NT2/D1 (cell line): ENCODE results near the gene GSTO2.
A peak's percentile ranks its signal among the peaks of the same experiment; 100 is the strongest.

Experiments
- DNase-seq: peaks from one replicate; pipeline ENCODE4 v3.0.0-alpha.2; 2011; ENCODE audit warnings: low read depth, low spot score
- H3K27me3 ChIP-seq: 2 replicates; pipeline ENCODE4 v1.6.0; 2011; ENCODE audit warnings: mild to moderate bottlenecking; ENCODE audit not compliant: insufficient read length, insufficient read depth
- H3K36me3 ChIP-seq: 2 replicates; pipeline ENCODE4 v1.6.1; 2011; ENCODE audit warnings: mild to moderate bottlenecking, low read length, mixed read lengths; ENCODE audit not compliant: insufficient read depth, insufficient read length
- H3K4me1 ChIP-seq: 2 replicates; pipeline ENCODE4 v1.5.1; 2011; ENCODE audit not compliant: insufficient read depth, insufficient read length
- H3K4me3 ChIP-seq: 2 replicates; pipeline ENCODE4 v1.5.1; 2011; ENCODE audit warnings: low read depth; ENCODE audit not compliant: insufficient read length
- H3K9ac ChIP-seq: 2 replicates; pipeline ENCODE4 v1.6.0; 2011; ENCODE audit warnings: low read depth; ENCODE audit not compliant: insufficient read length
- H3K9me3 ChIP-seq: 2 replicates; pipeline ENCODE4 v1.5.1; 2011; ENCODE audit warnings: mild to moderate bottlenecking, low read length; ENCODE audit not compliant: insufficient read depth
- SUZ12 ChIP-seq: IDR thresholded peaks from 2 replicates; pipeline ENCODE4 v1.6.1; 2011; ENCODE audit not compliant: insufficient read length, insufficient read depth; ENCODE audit errors: extremely low read depth
- YY1 ChIP-seq: IDR thresholded peaks from 2 replicates; pipeline ENCODE4 v1.6.1; 2011; ENCODE audit not compliant: insufficient read length, insufficient read depth
- ZNF274 ChIP-seq: IDR thresholded peaks from 2 replicates; pipeline ENCODE4 v1.6.1; 2011; ENCODE audit warnings: mild to moderate bottlenecking, low read depth, low read length

Gene GSTO2

DNA sequence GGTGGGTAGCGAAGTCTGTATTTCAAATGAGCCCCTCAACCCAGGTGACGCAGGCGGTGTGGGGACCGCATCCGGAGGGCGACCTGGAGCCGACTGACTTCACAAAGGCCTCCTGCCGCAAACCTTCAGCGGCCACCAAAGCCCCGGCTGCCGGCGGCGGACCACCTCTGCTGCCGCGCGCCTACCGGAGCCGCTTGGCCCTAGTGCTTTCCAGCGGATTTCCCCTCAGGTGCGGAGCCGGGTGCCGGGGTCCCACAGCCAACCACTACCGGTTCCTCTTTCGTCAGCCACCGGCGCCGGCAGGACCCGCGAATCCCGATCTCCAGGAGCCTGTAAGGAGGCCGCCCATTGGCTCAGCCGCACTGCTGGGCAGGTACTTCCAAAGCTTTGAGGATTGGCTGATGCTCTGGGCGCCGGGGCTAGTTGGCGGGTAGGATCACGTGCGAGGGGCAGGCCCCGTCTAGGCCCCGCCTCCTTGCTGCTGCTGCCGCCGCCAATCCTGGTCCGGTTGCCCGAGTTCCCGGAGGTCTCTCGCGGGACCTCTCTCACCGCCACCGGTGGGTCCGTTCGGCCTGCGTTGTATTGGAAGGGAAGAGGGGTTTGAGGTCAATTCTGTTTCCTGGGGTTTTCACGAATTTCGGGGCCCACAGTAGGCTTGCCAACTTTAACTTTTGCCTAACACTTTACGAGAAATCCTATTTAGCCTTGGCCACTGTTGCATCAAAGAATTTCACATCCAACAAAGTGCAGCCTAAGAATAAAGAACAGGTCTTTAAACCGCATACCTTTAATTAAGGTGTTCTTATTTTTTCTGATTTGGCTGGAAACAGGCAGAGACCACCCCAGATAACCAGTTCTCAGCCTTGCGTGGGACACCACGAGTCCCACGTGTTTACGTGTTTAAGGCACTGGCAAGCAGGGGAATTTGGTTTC lies at the start of gene GSTO2:
Gene GSTO2 (plus strand): TSS at position 472 of the 933 bp plus-strand sequence. CDS start 5,732 bp downstream, outside the sequence.
- DNase-seq: peak; percentile 94
- Histone ChIP-seq H3K9me3 (no peaks in the 10 kb centered on the region), H3K4me3 (peak within 1 kb of the TSS; percentile 75), H3K27me3 (no peaks in the 10 kb centered on the region), H3K36me3 (peaks cover 41% of the 10 kb centered on the region), H3K4me1 (no peaks in the 10 kb centered on the region), H3K9ac (peak within 1 kb of the TSS; percentile 87)
- no peak for TF ChIP-seq ZNF274
- no peak for TF ChIP-seq YY1
- TF ChIP-seq SUZ12: no peak

GRCh38 chr10:104220522-104220921 lies 48.5 kb upstream of the GSTO2 start:
- Histone ChIP-seq H3K9ac (no peak overlapping the region), H3K27me3 (no peaks in the 10 kb centered on the region), H3K9me3 (no peaks in the 10 kb centered on the region), H3K4me1 (no peaks in the 10 kb centered on the region), H3K36me3 (no peaks in the 10 kb centered on the region), H3K4me3 (no peak overlapping the region)
- TF ChIP-seq YY1 (no peak), SUZ12 (no peak), ZNF274 (no peak)
- DNase-seq: no peak

- DNase-seq: no peak
- no peak overlapping the region for H3K4me3 ChIP-seq
- no peak for TF ChIP-seq SUZ12
- no peak for TF ChIP-seq ZNF274
- no peak for TF ChIP-seq YY1
- H3K4me1 ChIP-seq: no peaks in the 10 kb centered on the region
- no peak overlapping the region for H3K9ac ChIP-seq
- H3K9me3 ChIP-seq: no peaks in the 10 kb centered on the region
- H3K27me3 ChIP-seq: no peaks in the 10 kb centered on the region
- H3K36me3 ChIP-seq: no peaks in the 10 kb centered on the region
These were observed 45.7 kb upstream of the GSTO2 start for GRCh38 chr10:104223304-104223703.

- TF ChIP-seq SUZ12 (no peak), YY1 (no peak), ZNF274 (no peak)
- no peak overlapping the region for H3K4me3 ChIP-seq
- H3K36me3 ChIP-seq: no peaks in the 10 kb centered on the region
- DNase-seq: no peak
- H3K9me3 ChIP-seq: peaks cover 4% of the 10 kb centered on the region
- H3K27me3 ChIP-seq: peaks cover 5% of the 10 kb centered on the region
- H3K4me1 ChIP-seq: no peaks in the 10 kb centered on the region
- H3K9ac ChIP-seq: no peak overlapping the region
These were observed 38.5 kb upstream of the GSTO2 start for GRCh38 chr10:104230490-104230889.

- peaks cover 4% of the 10 kb centered on the region for H3K9me3 ChIP-seq
- peaks cover 5% of the 10 kb centered on the region for H3K27me3 ChIP-seq
- H3K4me3 ChIP-seq: peak within 1 kb of the TSS; percentile 89
- no peaks in the 10 kb centered on the region for H3K36me3 ChIP-seq
- DNase-seq: peak; percentile 87
- peak within 1 kb of the TSS; percentile 86 for H3K9ac ChIP-seq
- H3K4me1 ChIP-seq: no peaks in the 10 kb centered on the region
- TF ChIP-seq YY1 (no peak), SUZ12 (no peak)
These were observed 37.0 kb upstream of the GSTO2 start, which contains the start of gene CFAP43 for GRCh38 chr10:104231784-104232612. Gene CFAP43 (minus strand): TSS chr10:104232364. CDS start chr10:104232246, 118 bp downstream.

- Histone ChIP-seq H3K9me3 (peaks cover 4% of the 10 kb centered on the region), H3K4me1 (no peaks in the 10 kb centered on the region), H3K9ac (peak overlapping the region; percentile 61), H3K27me3 (peaks cover 5% of the 10 kb centered on the region), H3K4me3 (peak overlapping the region; percentile 89), H3K36me3 (no peaks in the 10 kb centered on the region)
- no peak for TF ChIP-seq SUZ12
- TF ChIP-seq YY1: no peak
- no peak for TF ChIP-seq ZNF274
- no peak for DNase-seq
These were observed 36.3 kb upstream of the GSTO2 start for GRCh38 chr10:104232613-104233102.

DNA sequence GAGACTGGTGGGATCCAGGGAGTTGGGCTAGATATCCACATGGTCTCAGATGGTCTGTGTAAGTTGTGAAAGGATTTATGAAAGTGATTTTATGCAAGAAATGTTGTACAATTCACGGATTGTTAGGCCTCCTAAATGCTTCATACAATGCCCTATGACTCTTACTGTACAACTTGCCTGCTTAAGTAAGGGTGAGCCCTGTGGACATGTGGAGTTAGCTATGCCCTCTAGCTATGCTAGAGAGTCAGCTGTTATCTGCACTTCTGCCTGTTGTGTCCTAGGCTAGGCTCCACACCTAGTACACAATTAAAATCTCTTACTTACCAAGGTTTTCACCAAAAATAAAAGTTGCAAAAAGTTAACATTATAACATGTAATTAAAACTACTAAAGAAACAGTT lies 35.2 kb upstream of the GSTO2 start:
- no peak for TF ChIP-seq YY1
- no peak for TF ChIP-seq ZNF274
- TF ChIP-seq SUZ12: no peak
- H3K9ac ChIP-seq: no peak overlapping the region
- no peaks in the 10 kb centered on the region for H3K36me3 ChIP-seq
- H3K27me3 ChIP-seq: peaks cover 5% of the 10 kb centered on the region
- no peak for DNase-seq
- peaks cover 4% of the 10 kb centered on the region for H3K9me3 ChIP-seq
- no peak overlapping the region for H3K4me3 ChIP-seq
- no peaks in the 10 kb centered on the region for H3K4me1 ChIP-seq
